Omental fat pad (tissue), 4 donors: ENCODE measurements around the gene RNF151. TPM values are rescaled to one million over a fixed set of nuclear protein-coding genes. Genes with fewer than 3 reads are reported as not detected.
"Not testable (repeated sequence)": the region's sequence is repeated elsewhere in the genome, so short reads cannot be mapped to it uniquely, and the experiment has no call there.

Experiments used
- ATAC-seq: fragments of 150-250 bp; one replicate; pipeline ENCODE4 v1.9.1; 2016; ENCODE audit warnings: mild to moderate bottlenecking, moderate library complexity; ENCODE audit not compliant: low FRiP score
- DNase-seq: peaks from one replicate; pipeline ENCODE4 v3.0.0-alpha.2; 2019; ENCODE audit warnings: low spot score
- total RNA-seq, 4 donors: library from RNA; depleted of rRNA; stranded (reverse); fragments of >200 nt; gene quantifications; one replicate each; pipeline ENCODE4 v1.1.0, GENCODE V29; 2016
- TF ChIP-seq, protein P1 (sequence below), 3 donors: fragments of 450-650 bp; IDR thresholded peaks; one replicate each; pipeline ENCODE4 v1.5.1; 2016 to 2017; ENCODE audit warnings: antibody characterized with exemption in 3 of 3, mild to moderate bottlenecking in 3 of 3, moderate library complexity in 2 of 3

Gene RNF151
- not detected for total RNA-seq

DNA sequence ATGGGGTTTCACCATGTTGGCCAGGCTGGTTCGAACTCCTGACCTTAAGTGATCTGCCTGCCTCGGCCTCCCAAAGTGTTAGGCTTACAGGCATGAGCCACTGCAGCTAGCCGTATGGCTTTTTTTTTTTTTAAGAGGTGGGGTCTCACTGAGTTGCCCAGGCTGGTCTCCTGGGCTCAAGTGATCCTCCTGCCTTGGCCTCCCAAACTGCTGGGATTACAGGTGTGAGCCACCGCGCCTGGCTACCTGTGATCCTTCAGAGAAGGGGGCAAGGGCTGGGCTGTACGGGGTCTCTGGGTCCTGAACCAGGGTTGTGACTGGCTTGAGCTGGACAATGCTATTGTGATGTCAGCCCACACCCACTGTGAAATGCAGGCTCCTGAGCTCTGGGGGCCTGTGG, at the start of gene RNF151:
Gene RNF151 (plus strand): TSS at position 397 of the 400 bp plus-strand sequence. CDS start 26 bp downstream, outside the sequence.
- ATAC-seq (no peak), DNase-seq (no peak)
- TF ChIP-seq, protein P1, sequence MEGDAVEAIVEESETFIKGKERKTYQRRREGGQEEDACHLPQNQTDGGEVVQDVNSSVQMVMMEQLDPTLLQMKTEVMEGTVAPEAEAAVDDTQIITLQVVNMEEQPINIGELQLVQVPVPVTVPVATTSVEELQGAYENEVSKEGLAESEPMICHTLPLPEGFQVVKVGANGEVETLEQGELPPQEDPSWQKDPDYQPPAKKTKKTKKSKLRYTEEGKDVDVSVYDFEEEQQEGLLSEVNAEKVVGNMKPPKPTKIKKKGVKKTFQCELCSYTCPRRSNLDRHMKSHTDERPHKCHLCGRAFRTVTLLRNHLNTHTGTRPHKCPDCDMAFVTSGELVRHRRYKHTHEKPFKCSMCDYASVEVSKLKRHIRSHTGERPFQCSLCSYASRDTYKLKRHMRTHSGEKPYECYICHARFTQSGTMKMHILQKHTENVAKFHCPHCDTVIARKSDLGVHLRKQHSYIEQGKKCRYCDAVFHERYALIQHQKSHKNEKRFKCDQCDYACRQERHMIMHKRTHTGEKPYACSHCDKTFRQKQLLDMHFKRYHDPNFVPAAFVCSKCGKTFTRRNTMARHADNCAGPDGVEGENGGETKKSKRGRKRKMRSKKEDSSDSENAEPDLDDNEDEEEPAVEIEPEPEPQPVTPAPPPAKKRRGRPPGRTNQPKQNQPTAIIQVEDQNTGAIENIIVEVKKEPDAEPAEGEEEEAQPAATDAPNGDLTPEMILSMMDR (IDR thresholded peaks at IDR 0.05) = no peak

- DNase-seq (no peak), ATAC-seq (no peak)
- TF ChIP-seq, protein P1 (IDR thresholded peaks at IDR 0.05) = no peak
These were observed 49.5 kb upstream of the RNF151 start for GRCh38 chr16:1917056-1917664.

GRCh38 chr16:1917665-1918350, 48.8 kb upstream of the RNF151 start:
- TF ChIP-seq, protein P1 (IDR thresholded peaks at IDR 0.05) = no peak
- DNase-seq (no peak), ATAC-seq (no peak)

- ATAC-seq = no peak
- TF ChIP-seq, protein P1 (IDR thresholded peaks at IDR 0.05) = no peak
- DNase-seq = no peak
These were observed 48.0 kb upstream of the RNF151 start, which contains the start of gene HS3ST6 for GRCh38 chr16:1918351-1919326. HS3ST6 (minus strand) TSS chr16:1918415; CDS start chr16:1918323, 92 bp downstream.

- TF ChIP-seq, protein P1 (IDR thresholded peaks at IDR 0.05) = no peak
- ATAC-seq (no peak), DNase-seq (no peak)
These were observed 47.2 kb upstream of the RNF151 start for GRCh38 chr16:1919327-1919998.

- DNase-seq, ATAC-seq: not testable (repeated sequence)
These were observed 46.5 kb upstream of the RNF151 start for GRCh38 chr16:1920122-1920521.
